ENCODE data around the gene SLC25A25. TPM values are rescaled to one million over a fixed set of nuclear protein-coding genes. Genes with fewer than 3 reads are reported as not detected.
A peak's percentile ranks its signal among the peaks of the same experiment; 100 is the strongest.

The SLC25A25 gene
- total RNA-seq (2013; cell fraction: nucleolus; rRNA removed) = 21.3 and 21.7 TPM in 2 replicates
- total RNA-seq (2014; rRNA removed) = 17.1 and 17.5 TPM in 2 replicates
- total RNA-seq (2014; rRNA removed; fragmentation: Illumina TruSeq; extraction: Trizol) = 10.1 and 10.2 TPM in 2 replicates
- total RNA-seq (2021) = 14.3 and 15.7 TPM in 2 replicates
- 3.3 TPM for polyA plus RNA-seq (2011; ENCODE audit: low read depth)
- polyA plus RNA-seq (2011; rRNA removed) = 5.9 and 8.2 TPM in 2 replicates
- 6.2 and 8.2 TPM in 2 replicates for polyA plus RNA-seq (2011; cell fraction: cytosol; rRNA removed)
- 10.2 and 14.8 TPM in 2 replicates for polyA plus RNA-seq (2011; cell fraction: nucleus; rRNA removed)
- 7.6 and 8.5 TPM in 2 replicates for polyA plus RNA-seq (2012)
- 3.2 and 6.6 TPM in 2 replicates for polyA plus RNA-seq (2014; fragmentation: Illumina TruSeq; extraction: Trizol)
- under 1 TPM in 1 of 2 experiments, not detected in 1; 0.04 TPM for polyA plus RNA-seq (2014; fragmentation: Nextera tagmentation; extraction: Ambion mirVana)
- 12.4 and 13.4 TPM in 2 replicates for polyA plus RNA-seq (2014; rRNA removed)
- polyA plus RNA-seq (2016; fragmentation: Nextera tagmentation; extraction: Ambion mirVana) = 10 to 100 TPM; 12.4 to 13.6 TPM
- 5.6 and 9.7 TPM in 2 replicates for polyA minus RNA-seq (2011; rRNA and poly(A)+ RNA removed)
- 3.7 and 5.5 TPM in 2 replicates for polyA minus RNA-seq (2011; cell fraction: cytosol; rRNA and poly(A)+ RNA removed)
- 3.9 and 5.6 TPM in 2 replicates for polyA minus RNA-seq (2011; cell fraction: nucleus; rRNA and poly(A)+ RNA removed)
- percentile 81 among the genes with signal in this experiment for Bru-seq, nascent RNA
- percentile 72 among the genes with signal in this experiment for BruChase-seq, experiment 1, labeled RNA remaining after a 6-hour chase
- percentile 74 among the genes with signal in this experiment for BruChase-seq, experiment 2, labeled RNA remaining after a 2-hour chase
- long read RNA-seq, experiment 1, partial matches to known transcripts = 2 of 2 reads
- long read RNA-seq, experiment 1, other reads (novel, unspliced or antisense) = 0 of 2 reads
- long read RNA-seq, experiment 2, partial matches to known transcripts = 0 of 1 reads
- long read RNA-seq, experiment 2, other reads (novel, unspliced or antisense) = 1 of 1 reads

GRCh38 chr9:128067645-128068385, at the start of gene SLC25A25:
SLC25A25 (plus strand) TSS chr9:128068232; CDS start chr9:128068320, 88 bp downstream.
- no peaks in the 10 kb centered on the region for H4K20me1 ChIP-seq (ENCODE audit: control insufficient read depth, insufficient read depth)
- ChIA-PET POLR2A (interaction anchor here (0.6 to 2.8 kb wide), 15 partner anchors 9 to 272 kb away, joined by 3 to 13 read pairs (median 3); partner anchors contain the start of gene EEIG1), CTCF (interaction anchor here (0.8 to 2.9 kb wide), 9 partner anchors 17 to 151 kb away, joined by 3 to 18 read pairs (median 5); no protein-coding TSS in a partner anchor), SMC1A (ENCODE audit: uncharacterized antibody, unreplicated experiment) (interaction anchor here (1.0 to 1.5 kb wide), 6 partner anchors 11 to 111 kb away, joined by 3 to 6 read pairs (median 4); no protein-coding TSS in a partner anchor), RAD21 (ENCODE audit: unreplicated experiment) (interaction anchor here (0.7 to 2.8 kb wide), 10 partner anchors 11 to 163 kb away, joined by 3 to 10 read pairs (median 4); no protein-coding TSS in a partner anchor)
- WGBS (ENCODE audit: insufficient coverage, insufficient replicate concordance, low lambda C conversion rate, missing lambda C conversion rate) = 2% methylated on average over 35 of the region's 67 CpGs
- FAIRE-seq (no peak), ATAC-seq (peak; percentile 81), DNase-seq (ENCODE audit: low read depth, low spot score) (peak; percentile 96)
- H3K9ac ChIP-seq (ENCODE audit: control insufficient read depth, insufficient read depth, low read length) = peak within 1 kb of the TSS; percentile 89
- BruUV-seq (replicated peaks) = no TSS peak
- H2AFZ ChIP-seq (ENCODE audit: control insufficient read depth, low read depth, low read length) = peak within 1 kb of the TSS; percentile 89
- H3K4me2 ChIP-seq (ENCODE audit: control insufficient read depth, insufficient read depth) = peak within 1 kb of the TSS; percentile 100
- H3K9me3 ChIP-seq (replicated peaks; ENCODE audit: control insufficient read depth, insufficient read depth, low read length) = no peaks in the 10 kb centered on the region
- H3K79me2 ChIP-seq (ENCODE audit: control insufficient read depth, insufficient read depth, low read length) = peaks cover 55% of the 10 kb centered on the region
- intact Hi-C loops (cut with micrococcal nuclease; ENCODE audit: unreplicated experiment) (loop anchor here (10.0 kb wide), 1 partner anchor 283 kb away; the partner anchor contains the start of gene CDK9), in situ Hi-C loops (cut with MboI) (no loop called here)
- H3K36me3 ChIP-seq (ENCODE audit: control insufficient read depth in 2 of 2, insufficient read depth in 2 of 2, low read length in 1 of 2) = peaks cover 0 to 5% of the 10 kb centered on the region in 2 experiments; a peak in 2 of 4 replicates
- peaks cover 28% of the 10 kb centered on the region for H3K4me1 ChIP-seq (ENCODE audit: control insufficient read depth, insufficient read depth, low read length)
- no peaks in the 10 kb centered on the region for H3K27me3 ChIP-seq (replicated peaks in 1 of 2; ENCODE audit: control insufficient read depth in 2 of 2, insufficient read depth in 2 of 2, low read length in 1 of 2)
- peak within 1 kb of the TSS; percentile 90 for H3K4me3 ChIP-seq
- H3K27ac ChIP-seq (ENCODE audit: control insufficient read depth, insufficient read depth) = peak within 1 kb of the TSS; percentile 99
- TF ChIP-seq TCF7 (IDR thresholded peaks at IDR 0.05; ENCODE audit: borderline replicate concordance) (no peak), SMARCA5 (IDR thresholded peaks at IDR 0.05) (peak; percentile 99), EZH2 (IDR thresholded peaks at IDR 0.05; ENCODE audit: borderline replicate concordance, control insufficient read depth, low read depth, low read length) (no peak), BMI1 (IDR thresholded peaks at IDR 0.05; ENCODE audit: borderline replicate concordance) (no peak), JUND (IDR thresholded peaks at IDR 0.05; ENCODE audit: low read depth, low read length) (no peak), TAF1 (IDR thresholded peaks at IDR 0.05; ENCODE audit: borderline replicate concordance, low read depth, low read length) (peak; percentile 79; the same call in 1 of the 2 replicates), HDAC6 (IDR thresholded peaks at IDR 0.05; ENCODE audit: unreplicated experiment) (no peak), POU2F2 (IDR thresholded peaks at IDR 0.05; ENCODE audit: borderline replicate concordance, low read depth, low read length) (no peak), EGR1 (IDR thresholded peaks at IDR 0.05; ENCODE audit: borderline replicate concordance in 1 of 2, low read depth in 2 of 2, low read length in 2 of 2) (peak in 1 of 2 experiments; percentile 96; a peak in 2 of 3 replicates), RCOR1 (conservative IDR thresholded peaks at IDR 0.05; ENCODE audit: low read depth, low read length) (no peak), CHD4 (IDR thresholded peaks at IDR 0.05) (no peak), CBX3 (IDR thresholded peaks at IDR 0.05; ENCODE audit: borderline replicate concordance, low read depth) (no peak), SIX5 (IDR thresholded peaks at IDR 0.05; ENCODE audit: low read depth, low read length, severe bottlenecking) (no peak)
- TF ChIP-seq, protein P1, sequence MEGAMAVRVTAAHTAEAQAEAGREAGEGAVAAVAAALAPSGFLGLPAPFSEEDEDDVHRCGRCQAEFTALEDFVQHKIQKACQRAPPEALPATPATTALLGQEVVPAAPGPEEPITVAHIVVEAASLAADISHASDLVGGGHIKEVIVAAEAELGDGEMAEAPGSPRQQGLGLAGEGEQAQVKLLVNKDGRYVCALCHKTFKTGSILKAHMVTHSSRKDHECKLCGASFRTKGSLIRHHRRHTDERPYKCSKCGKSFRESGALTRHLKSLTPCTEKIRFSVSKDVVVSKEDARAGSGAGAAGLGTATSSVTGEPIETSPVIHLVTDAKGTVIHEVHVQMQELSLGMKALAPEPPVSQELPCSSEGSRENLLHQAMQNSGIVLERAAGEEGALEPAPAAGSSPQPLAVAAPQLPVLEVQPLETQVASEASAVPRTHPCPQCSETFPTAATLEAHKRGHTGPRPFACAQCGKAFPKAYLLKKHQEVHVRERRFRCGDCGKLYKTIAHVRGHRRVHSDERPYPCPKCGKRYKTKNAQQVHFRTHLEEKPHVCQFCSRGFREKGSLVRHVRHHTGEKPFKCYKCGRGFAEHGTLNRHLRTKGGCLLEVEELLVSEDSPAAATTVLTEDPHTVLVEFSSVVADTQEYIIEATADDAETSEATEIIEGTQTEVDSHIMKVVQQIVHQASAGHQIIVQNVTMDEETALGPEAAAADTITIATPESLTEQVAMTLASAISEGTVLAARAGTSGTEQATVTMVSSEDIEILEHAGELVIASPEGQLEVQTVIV (IDR thresholded peaks at IDR 0.05; ENCODE audit: borderline replicate concordance, partially characterized antibody) = no peak

All from GM12878 (cell line).